ENCODE data around the gene CFB. TPM values are rescaled to one million over a fixed set of nuclear protein-coding genes. Genes with fewer than 3 reads are reported as not detected.

The CFB gene
- total and polyA plus RNA-seq, 9 of the 15 experiments (the other 6 are each of a cell fraction or from before 2014, with no cell fraction given), result 0.08 to 0.91 (median 0.22) TPM; not detected in 4

DNA sequence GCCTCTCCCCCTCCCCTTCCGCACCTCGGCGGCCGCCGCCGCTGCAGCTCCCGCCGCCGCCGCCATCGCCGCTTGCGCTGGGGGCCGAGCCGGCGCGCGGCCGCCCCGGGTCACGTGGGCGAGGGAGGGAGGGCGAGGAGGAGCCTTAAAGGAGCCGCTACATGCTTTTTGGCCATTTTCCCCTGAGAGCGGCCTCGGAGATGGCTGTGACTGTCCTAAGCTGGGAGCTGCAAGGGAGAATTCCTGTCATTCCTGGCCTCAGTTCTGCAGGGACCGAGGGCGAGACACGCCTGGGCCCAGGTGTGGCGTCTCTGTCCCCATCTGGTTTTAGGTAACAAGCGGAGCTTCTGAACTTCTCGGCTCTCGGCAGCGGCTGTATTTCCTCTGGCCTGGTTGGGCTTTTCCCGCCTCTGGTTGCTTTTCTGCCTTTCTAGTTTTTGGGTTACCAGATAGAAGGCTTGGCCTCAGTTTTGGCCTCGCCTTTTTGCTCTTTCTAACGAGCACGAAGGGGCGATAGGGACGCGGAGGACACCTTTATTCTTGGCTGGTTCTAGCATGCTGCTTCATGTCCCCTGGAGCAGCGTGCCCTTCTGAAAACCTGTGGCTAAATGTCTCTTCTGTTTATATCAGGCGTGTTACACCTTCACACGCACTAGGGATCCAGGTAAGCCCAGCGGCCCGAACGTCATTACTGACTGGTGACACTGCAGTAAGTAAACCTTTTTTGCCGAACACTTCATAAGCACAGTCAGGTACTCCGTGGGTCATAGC, 48.1 kb upstream of the CFB start, which contains the start of gene EHMT2 (continued):
- TF ChIP-seq ZNF280A (IDR thresholded peaks at IDR 0.05; ENCODE audit: low read depth, partially characterized antibody), result no peak
- TF ChIP-seq ZFP1 (CRISPR knock-in tag; IDR thresholded peaks at IDR 0.05), result no peak; the same call in 1 of the 2 replicates
- TF ChIP-seq NCOA6 (IDR thresholded peaks at IDR 0.05), result no peak
- peak; percentile 2; the same call in 1 of the 2 replicates for TF ChIP-seq MITF (IDR thresholded peaks at IDR 0.05)
- no peak; the same call in 1 of the 2 replicates for TF ChIP-seq MIER1 (IDR thresholded peaks at IDR 0.05; ENCODE audit: low read depth)
- TF ChIP-seq TEAD1 (CRISPR knock-in tag; IDR thresholded peaks at IDR 0.05), result no peak
- no peak for TF ChIP-seq NCOA1 (IDR thresholded peaks at IDR 0.05; ENCODE audit: low read depth)
- no peak for TF ChIP-seq HDAC6 (IDR thresholded peaks at IDR 0.05; ENCODE audit: low read depth, low read length)
- no peak for TF ChIP-seq TSC22D4 (tag; IDR thresholded peaks at IDR 0.05)
- TF ChIP-seq GTF2E2 (tag; IDR thresholded peaks at IDR 0.05), result peak; percentile 90; the same call in 1 of the 2 replicates
- no peak for TF ChIP-seq ATF1 (CRISPR knock-in tag; IDR thresholded peaks at IDR 0.05)
- TF ChIP-seq ATF1 (tag; IDR thresholded peaks at IDR 0.05), result no peak; the same call in 1 of the 2 replicates
- no peak for TF ChIP-seq XRCC4 (IDR thresholded peaks at IDR 0.05; ENCODE audit: extremely low read depth, insufficient read depth, insufficient read length)
- peak; percentile 66; the same call in 1 of the 2 replicates for TF ChIP-seq NKRF (IDR thresholded peaks at IDR 0.05; ENCODE audit: borderline replicate concordance)
- TF ChIP-seq, protein P1, sequence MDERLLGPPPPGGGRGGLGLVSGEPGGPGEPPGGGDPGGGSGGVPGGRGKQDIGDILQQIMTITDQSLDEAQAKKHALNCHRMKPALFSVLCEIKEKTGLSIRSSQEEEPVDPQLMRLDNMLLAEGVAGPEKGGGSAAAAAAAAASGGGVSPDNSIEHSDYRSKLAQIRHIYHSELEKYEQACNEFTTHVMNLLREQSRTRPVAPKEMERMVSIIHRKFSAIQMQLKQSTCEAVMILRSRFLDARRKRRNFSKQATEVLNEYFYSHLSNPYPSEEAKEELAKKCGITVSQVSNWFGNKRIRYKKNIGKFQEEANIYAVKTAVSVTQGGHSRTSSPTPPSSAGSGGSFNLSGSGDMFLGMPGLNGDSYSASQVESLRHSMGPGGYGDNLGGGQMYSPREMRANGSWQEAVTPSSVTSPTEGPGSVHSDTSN (CRISPR knock-in tag; IDR thresholded peaks at IDR 0.05; ENCODE audit: low read depth), result no peak
- TF ChIP-seq, protein P1 (tag; conservative IDR thresholded peaks at IDR 0.05; ENCODE audit: low read depth), result no peak
- TF ChIP-seq U2AF2 (optimal IDR thresholded peaks at IDR 0.05; ENCODE audit: low read depth, low read length), result no peak
- no peak for TF ChIP-seq SNIP1 (IDR thresholded peaks at IDR 0.05; ENCODE audit: low read depth)
- TF ChIP-seq CREB3 (tag; conservative IDR thresholded peaks at IDR 0.05; ENCODE audit: low read depth), result 0 out of 2 replicates have a peak, but pooled peaks have one; percentile 41
